ENCODE data around the gene EIPR1.

Gene EIPR1

GRCh38 chr2:3144856-3145255, 232.8 kb downstream of the EIPR1 start:
- no peak overlapping the region for H3K27ac ChIP-seq
- no peak for DNase-seq (ENCODE audit: low read depth, low spot score)

- no peak for DNase-seq (ENCODE audit: low read depth, low spot score)
- no peak overlapping the region for H3K27ac ChIP-seq
Measured at GRCh38 chr2:3143602-3144001, 234.0 kb downstream of the EIPR1 start.

- no peak overlapping the region for H3K27ac ChIP-seq
- no peak for DNase-seq (ENCODE audit: low read depth, low spot score)
Measured at GRCh38 chr2:3142961-3143571, 234.6 kb downstream of the EIPR1 start.

GRCh38 chr2:3142210-3142609, 235.4 kb downstream of the EIPR1 start:
- no peak overlapping the region for H3K27ac ChIP-seq
- no peak for DNase-seq (ENCODE audit: low read depth, low spot score)

- no peak overlapping the region for H3K27ac ChIP-seq
- no peak for DNase-seq (ENCODE audit: low read depth, low spot score)
Measured at GRCh38 chr2:3141696-3142095, 235.9 kb downstream of the EIPR1 start.

GRCh38 chr2:3139906-3140305, 237.7 kb downstream of the EIPR1 start:
- no peak overlapping the region for H3K27ac ChIP-seq
- no peak for DNase-seq (ENCODE audit: low read depth, low spot score)
